Measurements from ENCODE around the gene SPRED2. TPM values are rescaled to one million over a fixed set of nuclear protein-coding genes. Genes with fewer than 3 reads are reported as not detected.

The SPRED2 gene
- polyA plus RNA-seq, 4 donors = 35.8 to 57.5 (median 40.7) TPM

GRCh38 chr2:65261676-65262075 is 170.7 kb downstream of the SPRED2 start:
- no peak for DNase-seq (ENCODE audit: low read depth in 4 of 4, low spot score in 3 of 4)

Other genes with a start within 250 kb of the SPRED2 start
- gene ACTR2, start 204.8 kb downstream of the SPRED2 start, polyA plus RNA-seq (ENCODE audit: insufficient read length in 4 of 4) = 100 to 1,000 TPM; 170 to 241 (median 197) TPM